HepG2 (cell line): ENCODE measurements around the gene GMFB. TPM values are rescaled to one million over a fixed set of nuclear protein-coding genes. Genes with fewer than 3 reads are reported as not detected.

Experiments used
- ARID5B ChIP-seq: IDR thresholded peaks from 2 replicates; pipeline ENCODE4 v1.4.0; 2020; ENCODE audit warnings: mild to moderate bottlenecking, missing genetic modification reagents
- ATF3 ChIP-seq: sonication (generic); formaldehyde crosslinking; IDR thresholded peaks from 2 replicates; pipeline ENCODE4 v1.4.0; 2020; ENCODE audit warnings: missing genetic modification reagents
- HNF1A ChIP-seq, 2 experiments: sonication (generic) in 1 of 2; formaldehyde crosslinking in 1 of 2; IDR thresholded peaks; 2 replicates each; pipeline versions ENCODE4 v1.4.0 to v1.6.1; 2016 to 2020; ENCODE audit warnings: borderline replicate concordance in 1 of 2, low read depth in 1 of 2, mild to moderate bottlenecking in 1 of 2, missing genetic modification reagents in 1 of 2
- PHF8 ChIP-seq: sonication (generic); formaldehyde crosslinking; IDR thresholded peaks from 2 replicates; pipeline ENCODE4 v1.5.0; 2020; ENCODE audit warnings: missing genetic modification reagents
- PRMT3 ChIP-seq: sonication (generic); formaldehyde crosslinking; IDR thresholded peaks from 2 replicates; pipeline ENCODE4 v1.8.1; 2022; ENCODE audit warnings: low read depth, mild to moderate bottlenecking, moderate library complexity, missing genetic modification reagents, borderline replicate concordance
- SAFB2 ChIP-seq: sonication (generic); formaldehyde crosslinking; IDR thresholded peaks from 2 replicates; pipeline ENCODE4 v1.5.1; 2020; ENCODE audit warnings: missing genetic modification reagents, low read depth, mild to moderate bottlenecking, borderline replicate concordance
- TFE3 ChIP-seq: IDR thresholded peaks from 2 replicates; pipeline ENCODE4 v1.6.1; 2016
- ZBTB3 ChIP-seq: sonication (generic); formaldehyde crosslinking; IDR thresholded peaks from 2 replicates; pipeline ENCODE4 v1.4.0; 2020; ENCODE audit warnings: low read depth, mild to moderate bottlenecking, moderate library complexity, missing genetic modification reagents, borderline replicate concordance
- ZNF343 ChIP-seq: sonication (generic); formaldehyde crosslinking; IDR thresholded peaks from 2 replicates; pipeline ENCODE4 v1.4.0; 2020; ENCODE audit warnings: mild to moderate bottlenecking, missing genetic modification reagents
- ZNF550 ChIP-seq: sonication (generic); formaldehyde crosslinking; IDR thresholded peaks from 2 replicates; pipeline ENCODE4 v1.4.0; 2020; ENCODE audit warnings: mild to moderate bottlenecking, missing genetic modification reagents, borderline replicate concordance
- ZNF629 ChIP-seq: sonication (generic); formaldehyde crosslinking; conservative IDR thresholded peaks from 2 replicates; pipeline ENCODE4 v1.5.0; 2020; ENCODE audit warnings: missing genetic modification reagents
- ZSCAN31 ChIP-seq: sonication (generic); formaldehyde crosslinking; IDR thresholded peaks from 2 replicates; pipeline ENCODE4 v1.5.0; 2020; ENCODE audit warnings: low read depth, mild to moderate bottlenecking, missing genetic modification reagents
- polyA plus RNA-seq, 8 experiments: library from polyadenylated mRNA; depleted of rRNA in 3 of 8; stranded (reverse) in 7 of 8; unstranded in 1 of 8; fragments of >200 nt; fragmentation: Illumina TruSeq in 4 of 8; extraction: Trizol in 4 of 8; gene quantifications; 2 replicates each; pipeline versions ENCODE4 v1.2.1 to v1.2.3, GENCODE V29; 2011 to 2016; ENCODE audit warnings: low read depth in 4 of 8, missing spikeins in 1 of 8, mixed read lengths in 1 of 8; ENCODE audit not compliant: insufficient read depth in 1 of 8
- total RNA-seq, 5 experiments: library from RNA; depleted of rRNA; stranded (reverse); fragments of >200 nt; fragmentation: Illumina TruSeq; extraction: Trizol; gene quantifications; 2 replicates each; pipeline ENCODE4 v1.2.3, GENCODE V29; 2016; ENCODE audit warnings: low read depth in 1 of 5
- TF ChIP-seq, protein P1 (sequence below): sonication (generic); formaldehyde crosslinking; IDR thresholded peaks from 2 replicates; pipeline ENCODE4 v1.8.0; 2022; ENCODE audit warnings: mild to moderate bottlenecking, missing genetic modification reagents, moderate library complexity
- TF ChIP-seq, protein P2 (sequence below): sonication (generic); formaldehyde crosslinking; IDR thresholded peaks from 2 replicates; pipeline ENCODE4 v1.8.1; 2022; ENCODE audit warnings: mild to moderate bottlenecking, missing genetic modification reagents

The GMFB gene
- total and polyA plus RNA-seq, 2 of the 13 experiments (the other 11 are each of a cell fraction or from before 2014, with no cell fraction given): 17.3 to 68.2 TPM

DNA sequence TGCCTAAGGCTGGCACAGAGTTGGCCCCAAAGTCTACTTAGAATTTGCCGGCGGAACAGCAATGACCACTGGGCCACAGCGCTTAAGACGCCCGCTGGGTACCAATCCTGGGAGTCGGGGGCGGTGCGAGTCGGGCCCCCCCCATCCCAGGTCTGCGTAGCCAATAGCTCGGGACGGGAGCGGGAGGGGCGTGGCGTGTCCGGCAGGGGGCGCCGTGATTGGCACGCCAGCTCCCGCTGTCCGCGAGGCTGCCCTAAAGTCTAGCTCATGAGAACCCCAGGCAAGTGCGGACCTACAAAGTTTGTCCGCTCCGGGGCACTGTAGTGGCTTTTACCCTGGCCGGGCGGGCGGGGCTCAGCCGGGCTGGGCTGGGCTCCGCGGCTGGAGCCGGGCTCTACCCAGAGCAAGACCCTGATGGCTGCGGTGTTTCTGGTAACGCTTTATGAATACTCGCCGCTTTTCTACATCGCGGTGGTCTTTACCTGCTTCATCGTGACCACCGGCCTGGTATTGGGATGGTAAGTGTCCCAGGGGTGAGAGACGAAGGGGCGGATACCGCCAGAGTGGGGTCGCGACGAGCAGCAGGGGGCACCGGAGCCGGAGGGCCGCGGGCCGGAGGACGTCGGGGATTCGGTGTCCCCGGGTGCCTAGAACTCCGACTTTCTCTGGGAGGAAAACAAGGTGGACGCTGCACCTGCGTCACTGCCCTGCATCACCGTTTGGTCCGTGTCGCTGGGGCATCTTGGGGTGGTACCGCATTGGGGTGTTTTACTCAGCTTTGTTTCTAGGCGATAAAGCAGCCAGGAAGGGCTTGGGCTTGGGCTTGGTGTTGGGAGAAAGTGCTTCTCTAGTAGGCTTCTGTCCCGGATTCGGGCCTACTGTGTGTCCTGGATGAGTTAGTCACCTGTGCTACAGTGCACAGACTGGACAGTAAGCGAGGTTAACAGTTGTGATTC, 21.0 kb upstream of the GMFB start, which contains the start of gene CGRRF1 (continued):
- TF ChIP-seq ARID5B (CRISPR knock-in tag): peak; percentile 80
- TF ChIP-seq ZBTB3 (CRISPR knock-in tag): no peak
- no peak for TF ChIP-seq PRMT3
- TF ChIP-seq, protein P1, sequence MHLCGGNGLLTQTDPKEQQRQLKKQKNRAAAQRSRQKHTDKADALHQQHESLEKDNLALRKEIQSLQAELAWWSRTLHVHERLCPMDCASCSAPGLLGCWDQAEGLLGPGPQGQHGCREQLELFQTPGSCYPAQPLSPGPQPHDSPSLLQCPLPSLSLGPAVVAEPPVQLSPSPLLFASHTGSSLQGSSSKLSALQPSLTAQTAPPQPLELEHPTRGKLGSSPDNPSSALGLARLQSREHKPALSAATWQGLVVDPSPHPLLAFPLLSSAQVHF (CRISPR knock-in tag): no peak
- no peak for TF ChIP-seq ATF3 (CRISPR knock-in tag)
- no peak; the same call in 1 of the 2 replicates for TF ChIP-seq SAFB2 (CRISPR knock-in tag)
- TF ChIP-seq ZNF550 (CRISPR knock-in tag): no peak
- TF ChIP-seq PHF8 (CRISPR knock-in tag): peak; percentile 92
- no peak for TF ChIP-seq ZNF629 (CRISPR knock-in tag)
- TF ChIP-seq, protein P2, sequence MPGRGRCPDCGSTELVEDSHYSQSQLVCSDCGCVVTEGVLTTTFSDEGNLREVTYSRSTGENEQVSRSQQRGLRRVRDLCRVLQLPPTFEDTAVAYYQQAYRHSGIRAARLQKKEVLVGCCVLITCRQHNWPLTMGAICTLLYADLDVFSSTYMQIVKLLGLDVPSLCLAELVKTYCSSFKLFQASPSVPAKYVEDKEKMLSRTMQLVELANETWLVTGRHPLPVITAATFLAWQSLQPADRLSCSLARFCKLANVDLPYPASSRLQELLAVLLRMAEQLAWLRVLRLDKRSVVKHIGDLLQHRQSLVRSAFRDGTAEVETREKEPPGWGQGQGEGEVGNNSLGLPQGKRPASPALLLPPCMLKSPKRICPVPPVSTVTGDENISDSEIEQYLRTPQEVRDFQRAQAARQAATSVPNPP (CRISPR knock-in tag): no peak
- peak; percentile 80 for TF ChIP-seq ZSCAN31 (CRISPR knock-in tag)
- no peak for TF ChIP-seq HNF1A (IDR thresholded peaks at IDR 0.05; ENCODE audit: low read depth)
- peak; percentile 68; the same call in 1 of the 2 replicates for TF ChIP-seq HNF1A (CRISPR knock-in tag; IDR thresholded peaks at IDR 0.05; ENCODE audit: borderline replicate concordance)
- TF ChIP-seq ZNF343 (CRISPR knock-in tag): peak; percentile 29; the same call in 1 of the 2 replicates
- TF ChIP-seq TFE3: no peak
